CD4-positive, alpha-beta T cell treated with Interleukin-1 beta for 1 hour (primary cell): ENCODE measurements around the gene RNF40.

Experiments used
- DNase-seq, 2 donors: peaks; one replicate each; pipeline ENCODE4 v3.0.0-alpha.2; 2020 to 2022

The RNF40 gene

DNA sequence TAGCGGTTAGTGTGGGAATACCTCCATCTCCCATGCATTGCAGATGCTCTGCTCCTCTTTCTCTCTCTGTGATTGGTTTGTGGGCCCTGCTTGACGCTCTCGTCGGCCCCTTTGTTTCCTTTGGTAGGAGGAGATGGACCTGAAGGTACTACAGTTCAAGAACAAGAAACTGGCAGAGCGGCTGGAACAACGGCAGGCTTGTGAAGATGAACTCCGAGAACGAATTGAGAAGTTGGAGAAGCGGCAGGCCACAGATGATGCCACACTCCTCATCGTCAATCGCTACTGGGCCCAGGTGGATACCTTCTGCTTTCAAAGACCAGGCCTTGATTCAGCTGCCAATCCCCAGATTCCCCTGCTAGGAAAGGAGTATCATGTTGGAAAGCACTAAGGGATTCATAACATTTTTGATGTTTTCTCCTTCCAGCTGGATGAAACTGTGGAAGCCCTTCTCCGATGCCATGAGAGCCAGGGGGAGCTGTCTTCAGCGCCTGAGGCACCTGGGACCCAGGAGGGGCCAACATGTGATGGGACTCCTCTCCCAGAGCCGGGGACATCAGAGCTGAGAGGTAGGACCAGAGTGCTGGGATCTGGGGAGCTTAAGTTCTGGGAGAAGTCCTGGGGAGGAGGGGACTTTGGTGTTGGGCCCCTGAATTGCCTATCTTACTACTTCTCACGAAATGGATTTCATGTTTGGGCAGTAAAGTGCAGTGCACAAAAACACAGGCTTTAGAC lies 1.0 kb downstream of the RNF40 start:
- DNase-seq: no peak

DNA sequence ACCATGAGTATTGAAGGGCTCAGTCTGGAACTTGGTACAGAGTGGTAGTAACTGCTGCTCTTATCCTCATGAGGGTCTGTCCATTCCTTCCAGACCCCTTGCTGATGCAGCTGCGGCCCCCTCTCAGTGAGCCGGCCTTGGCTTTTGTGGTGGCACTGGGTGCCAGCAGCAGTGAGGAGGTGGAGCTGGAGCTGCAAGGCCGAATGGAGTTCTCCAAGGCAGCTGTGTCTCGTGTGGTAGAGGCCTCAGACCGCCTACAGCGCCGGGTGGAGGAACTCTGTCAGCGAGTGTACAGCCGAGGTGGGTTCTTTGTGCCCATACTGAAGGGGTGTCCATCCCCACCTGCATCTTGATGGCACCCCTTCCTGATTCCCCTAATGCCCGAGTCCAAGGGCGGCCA lies 2.0 kb downstream of the RNF40 start:
- DNase-seq: no peak

- no peak for DNase-seq
Observed at GRCh38 chr16:30764816-30765465, 2.8 kb downstream of the RNF40 start.

DNA sequence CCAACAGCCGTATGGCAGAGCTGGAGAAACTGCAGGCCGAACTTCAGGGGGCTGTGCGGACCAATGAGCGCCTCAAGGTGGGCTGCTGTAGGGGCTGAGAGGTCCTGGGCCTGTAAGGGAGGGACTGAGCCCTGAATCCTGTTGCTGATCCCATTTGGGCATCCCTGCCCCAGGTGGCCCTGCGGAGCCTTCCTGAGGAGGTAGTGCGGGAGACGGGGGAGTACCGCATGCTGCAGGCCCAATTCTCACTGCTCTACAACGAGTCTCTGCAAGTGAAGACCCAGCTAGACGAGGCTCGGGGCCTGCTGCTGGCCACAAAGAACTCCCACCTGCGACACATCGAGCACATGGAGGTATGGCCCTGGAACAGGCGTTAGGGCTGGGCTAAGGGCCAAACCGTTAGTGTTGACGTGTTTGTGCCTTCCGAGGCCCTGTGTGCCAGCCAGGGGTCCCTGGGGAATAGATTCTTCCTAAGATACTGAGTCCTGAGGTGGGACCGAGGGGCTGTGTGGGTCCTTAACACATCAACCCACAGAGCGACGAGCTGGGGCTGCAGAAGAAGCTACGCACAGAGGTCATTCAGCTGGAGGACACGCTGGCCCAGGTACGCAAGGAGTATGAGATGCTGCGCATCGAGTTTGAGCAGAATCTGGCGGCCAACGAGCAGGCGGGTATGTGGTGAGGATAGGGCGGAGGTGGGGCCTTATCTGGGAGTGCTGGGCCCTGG lies 4.2 kb downstream of the RNF40 start:
- no peak for DNase-seq

DNA sequence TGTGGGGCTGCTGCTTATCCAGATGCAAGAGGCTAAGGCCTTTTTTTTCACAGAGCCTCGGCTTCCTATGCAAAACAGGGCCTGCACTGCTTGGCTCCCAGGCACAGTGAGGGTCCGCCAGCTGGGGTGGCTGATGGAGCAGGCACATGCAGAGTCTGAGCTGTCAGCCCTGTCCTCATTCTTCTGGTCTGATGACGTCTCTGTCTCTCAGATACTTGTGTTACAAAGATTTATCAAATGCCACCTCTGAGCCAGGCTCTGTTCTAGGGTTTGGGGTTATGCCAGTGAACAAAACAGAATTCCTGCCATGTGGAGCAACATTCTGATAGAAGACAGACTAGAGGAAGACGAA lies 4.8 kb downstream of the RNF40 start:
- no peak for DNase-seq

- DNase-seq: peak; percentile 57 to 61
Observed at GRCh38 chr16:30767767-30768465, 5.8 kb downstream of the RNF40 start.

DNA sequence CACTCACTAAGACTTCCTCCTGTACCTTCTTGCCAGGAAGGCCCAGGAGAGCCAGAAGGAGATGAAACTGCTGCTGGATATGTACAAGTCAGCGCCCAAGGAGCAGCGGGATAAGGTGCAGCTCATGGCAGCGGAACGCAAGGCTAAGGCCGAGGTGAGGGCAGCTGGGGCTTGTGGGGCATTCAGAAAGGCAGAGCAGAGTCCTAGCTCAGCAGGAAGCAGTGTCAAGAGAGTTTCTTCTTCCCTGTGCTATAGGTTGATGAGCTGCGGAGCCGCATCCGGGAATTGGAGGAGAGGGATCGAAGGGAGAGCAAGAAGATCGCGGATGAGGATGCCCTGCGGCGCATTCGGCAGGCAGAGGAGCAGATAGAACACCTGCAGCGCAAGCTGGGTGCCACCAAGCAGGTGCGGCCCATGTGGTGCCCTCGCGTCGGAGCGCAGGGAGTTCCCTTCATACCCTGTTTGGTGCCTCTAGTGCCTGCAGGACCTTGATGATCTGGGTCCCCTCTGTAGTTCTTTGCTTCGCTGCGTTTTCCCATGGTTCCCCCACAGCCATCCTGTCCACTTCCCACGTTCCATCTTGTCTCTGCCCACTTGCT lies 6.6 kb downstream of the RNF40 start:
- no peak for DNase-seq

DNA sequence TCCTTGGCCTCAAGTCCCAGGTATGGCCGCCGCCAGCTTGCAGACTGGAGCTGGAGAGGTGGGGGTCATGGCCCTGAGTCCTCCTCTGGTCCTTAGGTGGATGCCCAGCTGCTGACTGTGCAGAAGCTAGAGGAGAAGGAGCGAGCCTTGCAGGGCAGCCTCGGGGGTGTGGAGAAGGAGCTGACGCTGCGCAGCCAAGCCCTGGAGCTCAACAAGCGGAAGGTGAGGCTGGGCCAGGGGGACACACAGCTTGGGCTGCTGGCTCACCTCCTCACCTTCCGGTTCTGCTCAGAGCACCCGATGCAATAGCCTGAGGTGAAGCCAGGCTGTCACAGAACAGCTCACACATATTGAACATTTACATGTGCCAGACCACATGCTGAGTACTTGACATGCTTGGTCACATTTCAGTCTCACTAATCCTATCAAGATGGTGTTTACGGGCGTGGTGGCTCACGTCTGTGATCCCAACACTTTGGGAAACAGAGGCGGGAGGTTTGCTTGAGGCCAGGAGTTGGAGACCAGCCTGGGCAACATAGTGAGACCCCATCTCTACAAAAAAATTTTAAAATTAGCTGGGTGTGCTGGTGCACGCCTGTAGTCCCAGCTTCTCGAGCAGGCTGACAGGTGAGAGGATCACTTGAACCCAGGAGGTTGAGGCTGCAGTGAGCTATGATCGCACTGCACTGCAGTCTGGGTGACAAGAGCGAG lies 7.4 kb downstream of the RNF40 start:
- DNase-seq: no peak

- DNase-seq: no peak
Observed at GRCh38 chr16:30771726-30772125, 9.6 kb downstream of the RNF40 start.

DNA sequence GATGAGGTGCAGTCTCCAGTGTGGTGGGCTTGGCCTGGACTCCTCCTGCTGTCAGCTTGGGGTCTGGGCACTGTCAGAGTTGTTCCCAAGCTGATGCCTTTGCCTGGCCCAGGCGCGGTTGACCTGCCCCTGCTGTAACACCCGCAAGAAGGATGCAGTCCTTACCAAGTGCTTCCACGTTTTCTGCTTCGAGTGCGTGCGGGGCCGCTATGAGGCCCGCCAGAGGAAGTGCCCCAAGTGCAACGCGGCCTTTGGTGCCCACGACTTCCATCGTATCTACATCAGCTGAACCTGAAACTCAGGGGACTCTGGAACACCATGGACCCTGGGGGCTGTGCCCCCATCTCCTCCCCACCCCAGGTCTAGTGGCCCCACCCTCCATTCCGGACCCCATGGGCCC lies 11.7 kb downstream of the RNF40 start:
- no peak for DNase-seq

DNA sequence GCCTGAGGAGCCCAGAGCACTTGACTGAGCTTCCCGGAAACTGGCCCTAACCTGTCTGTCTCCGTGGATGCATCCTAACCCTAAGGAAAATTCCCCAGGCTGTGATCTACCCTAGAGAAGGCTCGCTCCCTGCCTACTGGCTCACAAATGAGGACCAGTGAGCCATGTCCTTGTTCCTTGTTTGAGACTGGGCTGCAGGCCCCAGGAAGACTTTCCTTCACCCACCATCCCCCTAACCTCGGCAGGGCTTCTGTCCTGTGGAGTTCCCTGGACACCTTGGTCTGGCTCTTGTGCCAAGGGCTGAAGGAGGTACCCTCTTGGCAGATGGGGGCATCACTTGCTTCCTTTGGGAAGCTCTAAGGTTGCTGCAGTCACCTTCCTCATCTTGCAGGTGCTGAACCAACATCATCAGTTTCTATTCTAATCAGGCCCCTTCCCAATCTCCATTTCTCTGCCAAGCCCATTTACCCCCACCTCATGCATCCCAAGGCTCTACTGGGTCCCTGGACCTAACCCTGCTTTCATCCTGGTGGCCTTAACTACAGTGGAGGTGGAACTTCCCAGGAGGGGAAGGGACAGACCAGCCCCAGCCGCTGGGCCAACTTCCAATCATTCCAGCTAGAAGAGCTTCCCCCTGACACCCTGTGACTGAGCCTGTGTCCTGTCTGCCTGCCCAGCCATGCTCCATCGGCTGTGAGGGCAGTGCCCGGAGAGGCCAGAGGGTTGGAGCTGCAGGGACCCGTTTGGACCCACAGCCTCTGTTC lies 12.4 kb downstream of the RNF40 start:
- no peak for DNase-seq

DNA sequence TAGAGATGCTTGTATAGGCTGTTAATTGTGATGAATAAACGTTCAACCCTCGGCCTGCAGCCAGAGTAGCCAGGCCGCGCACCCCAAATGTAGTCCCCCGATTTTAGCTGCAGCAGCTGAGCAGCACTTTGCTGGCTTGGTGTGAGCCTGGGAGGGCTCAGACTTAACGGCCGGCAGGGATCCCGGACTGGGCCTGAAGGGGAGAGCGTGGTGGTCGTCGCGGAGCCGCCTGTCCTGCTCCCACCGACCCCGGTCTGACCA lies 12.9 kb downstream of the RNF40 start:
- DNase-seq: no peak

GRCh38 chr16:30775392-30776188 lies 13.5 kb downstream of the RNF40 start:
- peak; percentile 53 to 65 for DNase-seq

DNA sequence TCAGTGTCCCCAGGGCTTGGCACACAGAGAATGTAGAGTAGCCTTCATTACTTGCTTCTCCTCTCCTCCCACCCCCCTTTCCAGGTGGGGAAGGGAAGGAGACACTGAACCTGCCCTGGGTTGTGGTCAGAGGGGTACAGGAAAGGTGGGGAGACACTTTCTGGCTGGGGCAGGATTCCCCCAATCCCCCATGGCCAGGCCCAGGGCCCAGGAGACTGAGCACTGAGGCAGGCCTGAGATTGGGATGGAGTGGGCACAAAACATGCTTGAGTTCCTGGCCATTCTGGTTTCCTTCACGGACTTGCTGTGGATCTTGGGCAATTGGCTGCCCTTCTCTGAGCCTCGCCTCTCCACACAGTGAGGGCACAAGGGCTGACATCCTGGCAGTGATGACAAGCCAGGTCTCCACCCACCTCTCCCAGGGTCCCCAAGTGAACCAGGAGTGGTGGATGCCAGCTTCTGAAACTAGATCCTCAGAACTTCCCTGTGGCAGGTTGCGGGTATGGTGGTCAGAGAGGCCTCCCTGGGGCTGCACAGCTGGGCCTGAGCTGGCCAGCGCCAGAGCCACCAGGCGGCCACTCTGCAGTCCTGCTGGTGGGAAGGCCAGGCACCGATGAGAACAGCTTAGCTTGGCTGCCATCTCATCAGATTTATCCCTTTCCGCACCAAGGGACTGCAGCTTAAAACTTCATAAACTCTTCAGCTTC lies 15.6 kb downstream of the RNF40 start:
- no peak for DNase-seq

DNA sequence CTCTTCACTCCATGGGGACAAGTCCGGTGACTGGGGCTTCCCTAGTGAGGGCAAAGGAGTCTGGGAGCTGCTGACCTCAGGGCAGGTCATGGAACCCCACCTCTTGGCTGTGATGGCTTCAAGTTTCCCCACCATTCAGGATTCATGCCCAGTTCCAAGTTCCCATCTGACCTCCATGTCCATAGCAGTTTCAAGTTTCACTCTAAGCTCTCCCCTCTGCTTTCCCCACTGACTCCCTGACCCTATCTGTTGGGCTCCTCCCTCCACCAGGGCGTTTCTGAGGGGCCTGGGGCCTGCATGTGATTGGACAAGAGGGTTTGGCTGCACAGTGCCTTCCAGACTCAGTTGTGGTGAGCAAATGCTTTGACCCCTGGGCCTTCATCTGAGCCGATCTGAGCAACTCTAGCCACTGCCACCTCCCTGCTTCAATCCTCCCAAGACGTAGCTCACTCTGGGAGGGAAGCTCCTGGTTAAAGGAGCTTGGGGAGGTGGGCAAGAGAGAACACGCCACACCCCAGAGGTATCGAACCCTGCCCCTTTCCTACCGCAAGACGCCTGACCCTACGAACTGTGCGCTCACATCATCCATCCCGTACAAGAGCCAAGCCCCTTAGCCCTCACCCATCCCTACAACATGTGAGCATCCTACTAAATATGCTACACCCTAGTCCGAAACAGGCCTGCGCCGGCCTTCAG lies 16.6 kb downstream of the RNF40 start:
- DNase-seq: no peak

GRCh38 chr16:30779596-30779995 lies 17.5 kb downstream of the RNF40 start:
- no peak for DNase-seq

DNA sequence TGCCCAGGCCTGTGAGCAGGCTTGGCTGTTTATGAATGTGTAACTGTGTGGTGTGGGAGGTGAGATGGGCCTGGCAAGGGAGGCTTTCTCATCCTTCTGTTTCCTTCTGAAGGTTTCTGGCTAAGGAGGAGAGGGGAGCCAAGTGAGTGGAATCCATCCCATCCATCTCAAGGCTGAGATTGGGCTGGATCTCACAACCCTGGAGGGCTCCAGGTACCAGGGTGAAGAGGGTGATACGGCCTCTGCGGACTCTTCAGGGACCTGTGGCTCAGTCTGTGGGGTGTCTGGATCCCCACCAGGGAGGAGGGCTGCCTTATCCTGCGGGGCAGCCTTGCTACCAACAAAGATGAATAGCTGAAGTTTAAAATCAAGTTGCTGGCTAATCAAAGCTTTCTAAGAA lies 17.9 kb downstream of the RNF40 start:
- DNase-seq: no peak

GRCh38 chr16:30780549-30780948 lies 18.4 kb downstream of the RNF40 start:
- DNase-seq: no peak

DNA sequence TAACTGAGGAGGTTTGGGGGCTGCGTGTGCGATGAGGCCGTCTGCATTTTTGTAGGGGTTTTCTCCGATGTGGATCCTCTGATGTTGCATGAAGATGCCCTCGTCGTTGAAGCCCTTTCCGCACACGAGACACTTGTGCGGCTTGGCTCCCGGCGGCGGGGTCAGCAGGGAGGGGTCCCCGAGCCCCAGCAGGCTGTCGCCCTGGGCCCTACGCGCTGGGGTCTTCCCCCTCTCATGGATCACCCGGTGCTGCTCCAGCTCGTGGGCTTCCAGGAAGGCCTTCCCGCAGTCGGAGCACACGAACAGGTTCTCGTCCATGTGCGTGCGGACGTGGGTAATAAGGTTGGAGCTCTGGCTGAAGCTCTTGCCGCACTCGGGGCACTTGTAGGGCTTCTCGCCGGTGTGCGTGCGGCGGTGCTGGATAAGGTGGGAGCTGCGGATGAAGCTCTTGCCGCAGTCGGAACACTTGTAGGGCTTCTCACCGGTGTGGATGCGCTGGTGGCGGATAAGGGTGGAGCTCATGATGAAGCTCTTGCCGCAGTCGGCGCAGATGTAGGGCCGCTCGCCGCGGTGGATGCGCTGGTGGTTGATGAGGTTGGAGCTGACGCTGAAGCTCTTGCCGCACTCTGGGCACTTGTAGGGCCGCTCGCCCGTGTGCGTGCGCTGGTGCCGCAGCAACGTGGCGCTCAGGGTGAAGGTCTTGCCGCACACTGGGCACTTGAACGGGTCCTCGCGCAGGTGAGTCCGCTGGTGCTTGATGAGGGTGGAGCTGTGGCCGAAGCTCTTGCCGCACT lies 20.6 kb downstream of the RNF40 start:
- no peak for DNase-seq
